ENCODE measurements around the gene MRPL17. TPM values are rescaled to one million over a fixed set of nuclear protein-coding genes. Genes with fewer than 3 reads are reported as not detected.

MRPL17 gene
- total RNA-seq, 1 experiment from 2014 or later, result 75.0 TPM

GRCh38 chr11:6670202-6670830 lies 12.8 kb downstream of the MRPL17 start:
- Histone ChIP-seq H3K27me3 (ENCODE audit: insufficient read depth, low read length) (no peaks in the 10 kb centered on the region), H3K27ac (ENCODE audit: low read depth, low read length) (no peak overlapping the region), H3K36me3 (ENCODE audit: control insufficient read depth in 1 of 2, insufficient read depth in 2 of 2, low read length in 2 of 2) (no peaks in the 10 kb centered on the region), H3K4me3 (replicated peaks in 1 of 2; ENCODE audit: low read depth in 1 of 2, low read length in 2 of 2) (no peak overlapping the region), H4K20me1 (ENCODE audit: insufficient read depth) (no peaks in the 10 kb centered on the region), H3K9me2 (ENCODE audit: insufficient read depth) (no peaks in the 10 kb centered on the region), H3K79me2 (ENCODE audit: insufficient read depth, low read length) (no peaks in the 10 kb centered on the region), H3K9me3 (ENCODE audit: control insufficient read depth in 1 of 2, insufficient read depth in 1 of 2, low read depth in 1 of 2, low read length in 2 of 2) (no peaks in the 10 kb centered on the region), H2AFZ (ENCODE audit: low read depth, low read length, poor library complexity, severe bottlenecking) (no peak overlapping the region), H3K4me2 (ENCODE audit: low read length) (no peak overlapping the region), H3K9ac (ENCODE audit: low read length) (no peak overlapping the region), H3K4me1 (ENCODE audit: control insufficient read depth in 1 of 2, insufficient read depth in 2 of 2, low read length in 2 of 2) (peaks cover 0 to 4% of the 10 kb centered on the region in 2 experiments; a peak in 2 of 4 replicates)
- intact Hi-C loops (cut with micrococcal nuclease), result no loop called here
- no TSS peak for BruUV-seq (replicated peaks)
- ChIA-PET POLR2A (no interaction called here), CTCF (interaction anchor here (1.3 kb wide), 1 partner anchor 13 kb away, joined by 3 read pairs; the partner anchor contains the start of gene MRPL17), RAD21 (ENCODE audit: low non-redundant PET in 1 of 2, low total read pairs in 2 of 2, uncharacterized antibody in 2 of 2, unreplicated experiment in 2 of 2) (no interaction called here)
- no peak for ATAC-seq
- no peak for DNase-seq (ENCODE audit: low read depth, low spot score)
- TF ChIP-seq ZBTB33 (IDR thresholded peaks at IDR 0.05; ENCODE audit: extremely low read depth, insufficient replicate concordance, low read length) (no peak), SRF (IDR thresholded peaks at IDR 0.05; ENCODE audit: low read depth) (no peak), ZFX (IDR thresholded peaks at IDR 0.05) (no peak), POLR2AphosphoS5 (IDR thresholded peaks at IDR 0.05; ENCODE audit: low read depth, low read length) (no peak), CEBPB (IDR thresholded peaks at IDR 0.05; ENCODE audit: low read depth) (no peak), REST (IDR thresholded peaks at IDR 0.05; ENCODE audit: low read depth) (no peak), YY1 (IDR thresholded peaks at IDR 0.05; ENCODE audit: extremely low read depth, insufficient replicate concordance, low read depth, low read length) (no peak), ELF1 (IDR thresholded peaks at IDR 0.05; ENCODE audit: borderline replicate concordance, low read depth) (no peak), EGR1 (IDR thresholded peaks at IDR 0.05; ENCODE audit: low read depth) (no peak), FOSL1 (IDR thresholded peaks at IDR 0.05; ENCODE audit: low read depth) (no peak)
